Vagina (tissue), 2 donors: Measurements from ENCODE around the gene POLA2.

Source experiments
- POLR2A ChIP-seq, 2 donors: fragments of 450-650 bp; IDR thresholded peaks; one replicate each; pipeline ENCODE4 v1.6.1; 2017; ENCODE audit warnings: antibody characterized with exemption in 2 of 2, mild to moderate bottlenecking in 2 of 2, moderate library complexity in 2 of 2
- POLR2AphosphoS5 ChIP-seq, 2 donors: sonication (generic); formaldehyde crosslinking; IDR thresholded peaks; one replicate each; pipeline ENCODE4 v1.9.0; 2017; ENCODE audit warnings: antibody characterized with exemption in 2 of 2, mild to moderate bottlenecking in 2 of 2, low read depth in 1 of 2; ENCODE audit not compliant: insufficient read depth in 1 of 2
- TF ChIP-seq, protein P1 (sequence below), 3 experiments: fragments of 450-650 bp in 2 of 3; fragments of 200-600 bp in 1 of 3; sonication (generic) in 1 of 3; IDR thresholded peaks; one replicate each; pipeline ENCODE4 v1.5.1; 2017 to 2019; ENCODE audit warnings: antibody characterized with exemption in 3 of 3, mild to moderate bottlenecking in 2 of 3, moderate library complexity in 2 of 3

DNA sequence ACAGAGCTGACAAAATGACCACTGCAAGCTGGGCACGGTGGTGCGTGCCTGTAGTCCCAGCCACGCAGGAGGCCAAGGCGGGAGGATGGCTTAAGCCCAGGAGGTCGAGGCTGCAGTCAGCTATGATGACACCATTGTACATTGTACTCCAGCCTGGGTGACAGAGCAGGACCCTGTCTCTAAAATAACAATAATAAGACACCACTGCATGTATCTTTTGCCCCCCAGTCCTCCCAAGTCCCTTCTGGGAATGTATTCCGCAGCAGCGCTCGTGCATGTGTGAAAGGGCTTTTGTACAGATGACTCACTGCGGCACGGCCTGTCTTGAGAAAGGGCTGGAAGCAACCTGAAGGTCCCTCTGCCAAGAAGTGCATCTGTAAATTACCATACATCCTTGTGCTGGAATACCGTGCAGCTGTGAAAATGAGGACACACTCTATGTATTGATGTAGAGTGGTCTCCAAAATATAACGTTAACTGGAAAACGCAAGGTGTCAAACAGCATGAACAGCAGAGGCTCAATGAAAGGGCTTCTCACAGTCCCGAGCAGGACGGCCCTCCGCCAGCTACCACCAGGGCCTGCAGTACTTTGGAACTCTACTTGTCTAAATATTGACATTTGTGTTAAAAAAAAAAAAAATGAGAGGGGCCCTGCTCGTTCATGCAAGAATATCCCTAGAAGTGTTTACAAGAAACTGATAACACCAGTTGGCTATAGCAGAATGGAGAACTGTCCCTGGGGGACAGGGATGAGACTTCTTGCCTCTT, 43.9 kb downstream of the POLA2 start:
- TF ChIP-seq, protein P1, sequence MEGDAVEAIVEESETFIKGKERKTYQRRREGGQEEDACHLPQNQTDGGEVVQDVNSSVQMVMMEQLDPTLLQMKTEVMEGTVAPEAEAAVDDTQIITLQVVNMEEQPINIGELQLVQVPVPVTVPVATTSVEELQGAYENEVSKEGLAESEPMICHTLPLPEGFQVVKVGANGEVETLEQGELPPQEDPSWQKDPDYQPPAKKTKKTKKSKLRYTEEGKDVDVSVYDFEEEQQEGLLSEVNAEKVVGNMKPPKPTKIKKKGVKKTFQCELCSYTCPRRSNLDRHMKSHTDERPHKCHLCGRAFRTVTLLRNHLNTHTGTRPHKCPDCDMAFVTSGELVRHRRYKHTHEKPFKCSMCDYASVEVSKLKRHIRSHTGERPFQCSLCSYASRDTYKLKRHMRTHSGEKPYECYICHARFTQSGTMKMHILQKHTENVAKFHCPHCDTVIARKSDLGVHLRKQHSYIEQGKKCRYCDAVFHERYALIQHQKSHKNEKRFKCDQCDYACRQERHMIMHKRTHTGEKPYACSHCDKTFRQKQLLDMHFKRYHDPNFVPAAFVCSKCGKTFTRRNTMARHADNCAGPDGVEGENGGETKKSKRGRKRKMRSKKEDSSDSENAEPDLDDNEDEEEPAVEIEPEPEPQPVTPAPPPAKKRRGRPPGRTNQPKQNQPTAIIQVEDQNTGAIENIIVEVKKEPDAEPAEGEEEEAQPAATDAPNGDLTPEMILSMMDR (IDR thresholded peaks at IDR 0.05) = no peak
- TF ChIP-seq POLR2A (IDR thresholded peaks at IDR 0.05) (no peak), POLR2AphosphoS5 (IDR thresholded peaks at IDR 0.05; ENCODE audit: insufficient read depth in 1 of 2, low read depth in 1 of 2) (no peak)
